Activated T-helper 17 cell treated with anti-CD3 and anti-CD28 coated beads, Interleukin-2, amount 50 U/mL, for 72 hours (primary cell): ENCODE results near the gene NTRK2. TPM values are rescaled to one million over a fixed set of nuclear protein-coding genes. Genes with fewer than 3 reads are reported as not detected.
A peak's percentile ranks its signal among the peaks of the same experiment; 100 is the strongest.

Experiments
- ATAC-seq: fragments of 150-1000 bp; cut with Tn5 transposase; replicated peaks from 2 replicates; pipeline ENCODE4 v1.10.0; 2021; ENCODE audit warnings: mild to moderate bottlenecking, moderate library complexity
- H3K27ac Mint-ChIP-seq: one replicate; pipeline ENCODE4 v1.8.0; 2022; ENCODE audit warnings: mixed read lengths
- H3K27me3 Mint-ChIP-seq: one replicate; pipeline ENCODE4 v1.8.0; 2022; ENCODE audit warnings: mixed read lengths
- H3K36me3 Mint-ChIP-seq: one replicate; pipeline ENCODE4 v1.8.0; 2022; ENCODE audit warnings: low read depth, mild to moderate bottlenecking, mixed read lengths
- H3K4me1 Mint-ChIP-seq: one replicate; pipeline ENCODE4 v1.8.0; 2022; ENCODE audit warnings: mixed read lengths
- H3K4me3 Mint-ChIP-seq: one replicate; pipeline ENCODE4 v1.8.0; 2022; ENCODE audit warnings: mild to moderate bottlenecking, mixed read lengths
- H3K9me3 Mint-ChIP-seq: one replicate; pipeline ENCODE4 v1.8.0; 2022; ENCODE audit warnings: mixed read lengths
- total RNA-seq, 2 donors: library from RNA; stranded (reverse); gene quantifications; one replicate each; pipeline ENCODE4 v1.2.3, GENCODE V29; 2022

Gene NTRK2
- total RNA-seq, 2 donors from 2014 or later: 9.6 to 9.9 TPM

DNA sequence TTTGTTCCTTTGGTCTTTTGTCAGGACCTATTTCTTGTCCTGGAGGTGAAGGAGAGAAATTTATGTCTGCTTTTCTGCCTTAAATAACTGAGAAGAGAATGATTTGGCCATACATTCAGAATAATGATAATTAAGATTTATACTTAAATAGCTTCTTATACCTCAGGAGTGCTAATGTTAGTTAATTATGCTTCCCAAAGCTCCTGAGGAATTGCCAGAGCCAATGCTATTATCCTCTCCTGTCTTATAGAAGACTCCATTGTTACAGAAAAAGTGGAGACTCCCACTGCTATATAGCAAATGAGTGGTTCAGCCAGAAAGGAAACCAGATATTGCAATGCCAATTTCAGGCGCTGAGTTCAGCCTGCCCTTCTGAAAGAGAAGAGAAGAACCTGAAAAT lies 67.0 kb downstream of the NTRK2 start:
- Mint-ChIP-seq H3K27ac (no peak overlapping the region), H3K4me1 (no peaks in the 10 kb centered on the region), H3K27me3 (no peaks in the 10 kb centered on the region), H3K36me3 (no peaks in the 10 kb centered on the region), H3K4me3 (no peak overlapping the region), H3K9me3 (no peaks in the 10 kb centered on the region)
- ATAC-seq: no peak

DNA sequence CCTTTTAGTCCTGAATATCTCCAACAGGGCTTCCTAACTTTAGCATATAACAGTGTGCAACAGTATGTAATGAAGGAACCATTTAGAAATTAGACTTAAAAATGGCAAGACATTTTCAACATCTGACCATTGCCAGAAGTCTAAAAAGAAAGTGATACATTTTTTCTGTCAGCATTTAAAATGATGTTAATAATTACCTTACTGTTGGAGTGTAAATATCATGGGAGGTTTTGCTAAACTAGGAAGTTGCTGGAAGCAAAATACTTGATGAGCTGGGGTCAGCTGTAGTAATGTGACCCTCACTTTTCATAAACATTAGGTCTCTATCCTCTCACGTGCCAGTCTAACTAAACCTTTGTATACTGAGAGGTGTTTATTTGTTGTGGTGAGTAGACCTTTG lies 68.8 kb downstream of the NTRK2 start:
- Mint-ChIP-seq H3K4me3 (no peak overlapping the region), H3K27ac (no peak overlapping the region), H3K4me1 (no peaks in the 10 kb centered on the region), H3K9me3 (no peaks in the 10 kb centered on the region), H3K27me3 (no peaks in the 10 kb centered on the region), H3K36me3 (no peaks in the 10 kb centered on the region)
- ATAC-seq: no peak

DNA sequence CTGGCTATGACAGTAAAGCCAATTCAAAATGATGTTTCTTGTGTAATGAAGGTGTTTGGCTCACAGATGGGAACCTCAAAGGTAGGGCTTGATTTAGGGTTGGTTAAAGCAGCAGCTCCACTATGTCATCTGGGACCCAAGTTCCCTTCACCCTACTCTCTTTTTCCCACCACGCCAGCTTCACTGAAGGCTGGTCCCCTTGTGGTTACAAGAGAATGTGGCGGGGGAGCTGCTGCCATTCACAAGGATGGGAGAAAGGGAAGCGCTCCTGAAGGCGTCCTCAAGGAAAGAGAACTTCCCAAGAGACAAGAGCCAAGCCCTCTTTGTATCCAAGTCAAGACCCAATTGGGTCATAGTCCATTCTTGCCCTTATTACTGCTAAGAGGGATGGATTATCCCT lies 72.7 kb downstream of the NTRK2 start:
- no peak for ATAC-seq

DNA sequence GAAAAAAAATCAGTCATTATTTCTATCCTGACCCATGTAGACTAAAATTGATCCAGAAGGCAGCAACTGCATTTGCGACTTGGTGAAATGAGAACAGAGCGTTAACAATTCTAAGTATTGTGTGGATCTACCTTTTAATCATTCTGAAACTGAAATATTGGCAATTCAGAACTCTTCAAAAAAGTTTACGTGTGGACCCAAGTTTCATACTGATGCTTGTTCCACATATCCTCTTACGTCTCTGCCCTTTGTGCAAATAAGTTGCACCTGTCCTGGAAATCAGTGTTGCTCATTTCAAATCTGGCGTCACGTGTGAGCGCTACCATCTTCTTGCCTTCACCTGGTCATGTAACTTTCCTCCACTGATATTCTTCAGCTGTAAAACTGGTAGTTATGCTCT lies 74.7 kb downstream of the NTRK2 start:
- peaks cover 7% of the 10 kb centered on the region for H3K36me3 Mint-ChIP-seq
- no peaks in the 10 kb centered on the region for H3K9me3 Mint-ChIP-seq
- H3K4me3 Mint-ChIP-seq: no peak overlapping the region
- H3K27me3 Mint-ChIP-seq: no peaks in the 10 kb centered on the region
- ATAC-seq: peak; percentile 85
- no peaks in the 10 kb centered on the region for H3K4me1 Mint-ChIP-seq
- H3K27ac Mint-ChIP-seq: no peak overlapping the region

More for the DNA sequence above, 72.7 kb downstream of the NTRK2 start:
- H3K27ac Mint-ChIP-seq: no peak overlapping the region
- H3K4me3 Mint-ChIP-seq: no peak overlapping the region
- H3K36me3 Mint-ChIP-seq: no peaks in the 10 kb centered on the region
- H3K4me1 Mint-ChIP-seq: no peaks in the 10 kb centered on the region
- H3K9me3 Mint-ChIP-seq: no peaks in the 10 kb centered on the region
- no peaks in the 10 kb centered on the region for H3K27me3 Mint-ChIP-seq

DNA sequence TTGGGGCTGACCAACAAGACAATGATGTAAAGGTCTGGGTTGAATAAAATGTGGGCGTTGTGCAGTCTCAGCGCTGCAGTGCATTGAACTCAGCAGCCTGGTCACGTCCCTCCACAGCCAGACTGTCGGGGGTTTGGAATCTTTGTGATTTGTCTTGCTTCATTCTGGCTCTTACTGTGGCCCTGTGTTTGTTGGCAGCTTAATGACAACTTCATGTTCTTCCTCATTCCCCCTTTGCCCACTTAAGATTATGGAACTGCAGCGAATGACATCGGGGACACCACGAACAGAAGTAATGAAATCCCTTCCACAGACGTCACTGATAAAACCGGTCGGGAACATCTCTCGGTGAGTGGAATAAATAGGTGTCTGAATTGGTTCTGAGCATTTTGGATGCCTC lies 75.2 kb downstream of the NTRK2 start:
- no peaks in the 10 kb centered on the region for H3K27me3 Mint-ChIP-seq
- no peak overlapping the region for H3K27ac Mint-ChIP-seq
- no peaks in the 10 kb centered on the region for H3K4me1 Mint-ChIP-seq
- H3K36me3 Mint-ChIP-seq: peaks cover 7% of the 10 kb centered on the region
- no peak overlapping the region for H3K4me3 Mint-ChIP-seq
- H3K9me3 Mint-ChIP-seq: no peaks in the 10 kb centered on the region
- no peak for ATAC-seq

DNA sequence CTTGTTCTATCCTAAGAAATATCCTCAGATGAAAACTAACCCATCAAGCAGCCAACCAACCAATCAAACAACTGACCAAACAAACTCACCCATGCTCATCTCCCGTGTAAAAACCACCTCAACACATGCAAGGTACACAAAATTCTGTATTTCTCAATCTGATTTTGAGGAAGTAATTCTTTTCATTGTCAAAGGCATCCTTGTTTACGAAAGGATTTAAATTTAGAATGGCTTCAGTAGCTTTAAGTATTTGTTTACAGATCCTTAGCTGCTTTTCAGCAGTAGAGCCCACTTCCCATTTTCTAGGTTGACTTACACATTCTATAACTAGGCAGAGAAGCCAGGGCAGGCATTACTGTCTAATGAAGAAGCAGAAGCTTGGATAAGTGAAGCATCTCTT lies 78.6 kb downstream of the NTRK2 start:
- peaks cover 23% of the 10 kb centered on the region for H3K36me3 Mint-ChIP-seq

DNA sequence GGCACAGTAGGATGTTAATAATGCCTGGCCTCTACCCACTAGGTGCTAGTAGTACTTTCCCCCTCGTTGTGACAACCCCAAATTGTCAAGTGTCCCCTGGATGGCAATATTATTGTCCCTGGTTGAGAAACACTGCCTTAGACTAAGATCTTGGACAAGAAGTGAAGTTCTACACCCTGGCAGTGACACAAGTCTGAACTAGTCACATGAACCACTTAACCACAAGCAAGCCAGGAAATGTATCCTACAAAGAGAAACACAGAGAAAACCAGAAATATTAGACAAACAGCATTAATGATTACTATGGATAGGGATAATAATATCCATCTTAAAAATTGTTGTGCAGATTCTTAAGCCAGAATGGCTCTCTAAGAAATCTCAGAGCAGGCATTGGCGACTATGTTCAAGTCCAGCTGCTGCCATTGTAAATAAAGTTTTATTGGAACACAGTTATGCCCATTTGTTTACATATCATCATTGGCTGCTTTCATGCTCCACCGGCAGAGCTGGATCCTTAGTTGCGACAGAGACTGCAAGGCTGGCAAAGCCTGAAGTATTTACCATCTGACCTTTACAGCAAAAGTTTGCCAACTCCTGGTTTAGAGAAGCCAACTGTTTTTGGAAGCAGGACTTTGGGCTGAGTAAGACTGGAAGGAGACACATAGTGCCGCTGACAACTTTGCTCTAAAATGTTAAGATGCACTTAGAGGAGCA lies 80.8 kb downstream of the NTRK2 start:
- peak; percentile 42 for ATAC-seq
- Mint-ChIP-seq H3K36me3 (peaks cover 27% of the 10 kb centered on the region), H3K9me3 (no peaks in the 10 kb centered on the region), H3K4me1 (peaks cover 24% of the 10 kb centered on the region), H3K27me3 (no peaks in the 10 kb centered on the region), H3K27ac (no peak overlapping the region), H3K4me3 (peak overlapping the region; percentile 6)

More for the DNA sequence above, 78.6 kb downstream of the NTRK2 start:
- Mint-ChIP-seq H3K27ac (no peak overlapping the region), H3K4me3 (no peak overlapping the region), H3K4me1 (peaks cover 14% of the 10 kb centered on the region), H3K27me3 (no peaks in the 10 kb centered on the region), H3K9me3 (no peaks in the 10 kb centered on the region)
- ATAC-seq: no peak

DNA sequence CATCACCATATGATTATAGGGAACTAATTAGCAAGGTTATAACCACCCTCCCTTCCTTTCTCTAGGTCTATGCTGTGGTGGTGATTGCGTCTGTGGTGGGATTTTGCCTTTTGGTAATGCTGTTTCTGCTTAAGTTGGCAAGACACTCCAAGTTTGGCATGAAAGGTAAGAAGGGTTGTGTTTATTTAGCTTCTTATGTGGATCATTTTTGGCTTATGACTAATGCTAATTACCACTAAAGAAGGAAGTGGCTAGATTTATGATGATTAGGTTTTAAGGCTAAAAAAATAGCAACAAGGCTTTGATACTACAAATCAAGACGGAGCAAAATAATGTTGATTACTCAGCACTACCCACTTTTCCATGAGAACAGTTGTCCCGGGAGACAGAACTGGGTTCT lies 82.4 kb downstream of the NTRK2 start:
- ATAC-seq: peak; percentile 10
- H3K27me3 Mint-ChIP-seq: no peaks in the 10 kb centered on the region
- peaks cover 27% of the 10 kb centered on the region for H3K36me3 Mint-ChIP-seq
- no peaks in the 10 kb centered on the region for H3K9me3 Mint-ChIP-seq
- H3K4me1 Mint-ChIP-seq: peaks cover 33% of the 10 kb centered on the region
- peak overlapping the region; percentile 61 for H3K4me3 Mint-ChIP-seq
- peak overlapping the region; percentile 35 for H3K27ac Mint-ChIP-seq

DNA sequence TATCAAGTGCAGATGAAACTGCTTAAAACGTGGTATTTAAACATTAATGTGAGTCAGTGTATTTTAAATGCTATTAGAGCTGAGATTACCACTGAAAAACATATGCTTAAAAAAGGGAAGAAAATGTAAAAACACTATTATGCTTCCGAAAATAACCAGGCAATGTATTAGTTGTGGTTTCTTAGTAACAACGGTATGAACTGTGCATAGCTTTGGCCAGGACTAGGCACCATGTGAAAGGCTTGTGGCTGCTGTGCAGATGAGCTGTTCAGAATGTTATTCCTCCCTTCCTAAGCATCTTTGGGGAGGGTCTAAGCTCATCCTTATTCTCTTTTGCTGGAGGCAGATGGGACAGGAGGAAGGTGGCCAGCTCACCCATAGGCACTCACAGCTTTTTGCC lies 84.9 kb downstream of the NTRK2 start:
- H3K27me3 Mint-ChIP-seq: no peaks in the 10 kb centered on the region
- peak overlapping the region; percentile 61 for H3K4me3 Mint-ChIP-seq
- peaks cover 20% of the 10 kb centered on the region for H3K36me3 Mint-ChIP-seq
- ATAC-seq: no peak
- H3K9me3 Mint-ChIP-seq: no peaks in the 10 kb centered on the region
- peaks cover 37% of the 10 kb centered on the region for H3K4me1 Mint-ChIP-seq
- H3K27ac Mint-ChIP-seq: peak overlapping the region; percentile 77

DNA sequence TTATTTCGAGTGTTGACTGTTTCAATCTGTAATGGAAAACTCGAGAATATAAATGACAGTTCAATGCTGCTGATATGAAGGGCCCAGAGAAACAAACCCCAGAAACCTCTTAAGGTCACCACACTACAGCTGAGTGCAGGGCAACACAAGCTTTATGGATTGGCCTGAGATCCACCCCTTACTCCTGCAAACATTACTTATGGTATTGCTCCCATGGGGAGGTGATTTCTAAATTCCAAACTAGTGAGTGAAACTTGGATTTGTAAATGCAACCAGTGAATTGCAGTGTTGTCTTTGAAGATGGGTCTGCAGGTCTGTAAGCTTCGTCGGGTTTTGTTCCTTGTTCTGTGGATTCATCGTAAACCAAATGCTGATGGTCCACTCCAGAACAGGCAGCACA lies 85.4 kb downstream of the NTRK2 start:
- Mint-ChIP-seq H3K4me3 (peak overlapping the region; percentile 61), H3K36me3 (peaks cover 20% of the 10 kb centered on the region)
- peak; percentile 43 for ATAC-seq

DNA sequence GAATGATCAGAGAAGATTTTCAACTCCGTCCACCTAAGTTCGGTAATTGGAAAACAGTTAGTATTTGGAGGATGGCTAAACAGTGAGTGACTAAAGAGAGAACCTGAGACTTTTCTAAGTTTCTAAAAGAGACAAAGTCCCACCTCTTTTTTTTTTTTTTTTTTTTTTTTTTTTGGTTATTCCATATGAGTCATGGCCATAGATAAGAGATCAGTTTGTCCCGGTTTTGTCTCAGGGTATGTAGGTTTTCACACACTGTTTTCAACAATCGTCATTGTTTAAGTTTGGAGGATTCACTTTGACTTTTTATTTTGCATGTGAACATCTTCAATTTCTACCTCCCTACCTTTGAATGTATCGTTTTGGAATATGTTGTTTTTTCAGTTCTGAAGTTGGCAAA lies 85.9 kb downstream of the NTRK2 start:
- H3K4me1 Mint-ChIP-seq: peaks cover 41% of the 10 kb centered on the region
- no peaks in the 10 kb centered on the region for H3K27me3 Mint-ChIP-seq
- H3K36me3 Mint-ChIP-seq: peaks cover 20% of the 10 kb centered on the region
- peak; percentile 57 for ATAC-seq
- peak overlapping the region; percentile 77 for H3K27ac Mint-ChIP-seq
- H3K9me3 Mint-ChIP-seq: no peaks in the 10 kb centered on the region
- H3K4me3 Mint-ChIP-seq: peak overlapping the region; percentile 61

More for the DNA sequence above, 85.4 kb downstream of the NTRK2 start:
- Mint-ChIP-seq H3K4me1 (peaks cover 42% of the 10 kb centered on the region), H3K27me3 (no peaks in the 10 kb centered on the region), H3K27ac (peak overlapping the region; percentile 77), H3K9me3 (no peaks in the 10 kb centered on the region)

DNA sequence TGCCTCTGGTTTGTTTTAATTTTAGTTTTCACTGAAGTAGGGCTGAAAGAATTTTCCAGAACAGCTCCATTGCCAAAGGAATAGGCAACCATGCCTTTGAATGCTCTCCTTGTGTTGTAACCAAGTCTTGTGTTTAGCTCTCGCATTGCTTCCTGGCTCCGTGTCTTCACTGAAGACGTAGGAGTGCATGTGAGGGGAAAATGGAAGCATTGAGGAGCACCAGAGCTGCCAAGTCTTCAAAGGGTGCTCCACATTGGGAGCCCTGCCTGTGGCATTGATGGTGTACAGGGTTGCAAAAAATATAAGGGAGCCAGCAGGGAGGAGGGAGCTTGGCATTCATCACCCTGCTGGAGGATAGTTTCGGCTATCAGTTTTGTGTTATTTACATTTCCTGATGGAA lies 86.6 kb downstream of the NTRK2 start:
- H3K36me3 Mint-ChIP-seq: peaks cover 20% of the 10 kb centered on the region
- H3K27ac Mint-ChIP-seq: peak overlapping the region; percentile 77
- no peaks in the 10 kb centered on the region for H3K27me3 Mint-ChIP-seq
- no peaks in the 10 kb centered on the region for H3K9me3 Mint-ChIP-seq
- no peak for ATAC-seq
- H3K4me3 Mint-ChIP-seq: peak overlapping the region; percentile 61
- peaks cover 47% of the 10 kb centered on the region for H3K4me1 Mint-ChIP-seq

DNA sequence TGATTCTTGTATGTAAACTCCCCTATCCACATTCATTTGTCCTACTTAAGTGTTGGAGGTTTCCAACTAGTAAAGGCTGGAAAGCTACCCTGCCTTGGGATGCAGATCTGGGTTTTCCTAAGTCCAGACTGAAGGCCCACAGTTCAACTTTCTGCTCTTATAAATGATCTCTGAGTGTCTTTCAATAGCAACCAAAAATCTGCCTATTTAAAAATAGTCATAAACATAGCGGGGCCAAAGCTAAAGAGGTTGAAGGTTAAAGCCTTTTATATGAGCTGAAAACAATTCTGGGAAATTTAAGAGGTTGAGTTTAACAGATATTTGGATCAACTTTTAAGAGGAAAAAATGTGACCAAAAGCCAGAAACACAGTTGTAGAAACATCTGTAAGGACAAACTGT lies 87.2 kb downstream of the NTRK2 start:
- no peak for ATAC-seq
- Mint-ChIP-seq H3K27ac (no peak overlapping the region), H3K9me3 (no peaks in the 10 kb centered on the region), H3K4me3 (peak overlapping the region; percentile 61), H3K27me3 (no peaks in the 10 kb centered on the region), H3K36me3 (peaks cover 17% of the 10 kb centered on the region), H3K4me1 (peaks cover 49% of the 10 kb centered on the region)

DNA sequence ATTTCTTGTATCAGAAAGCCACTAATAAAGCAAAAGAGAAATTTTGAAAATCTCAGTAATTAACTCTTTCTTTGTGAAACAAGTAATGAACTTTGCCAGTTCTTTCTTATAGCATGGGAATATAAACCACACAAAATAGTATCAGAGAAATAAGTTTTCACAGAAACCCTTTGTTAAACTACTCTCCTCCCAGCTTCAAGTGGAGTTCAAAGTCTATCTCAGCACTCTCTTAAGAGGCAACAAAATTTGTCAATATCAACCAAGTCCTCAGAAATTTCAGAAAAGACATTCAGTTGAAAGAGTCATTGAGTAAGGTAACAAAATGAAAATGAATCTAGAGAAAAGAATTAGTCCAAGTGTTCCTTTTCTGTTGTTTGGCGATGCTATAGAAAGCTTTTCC lies 89.3 kb downstream of the NTRK2 start:
- Mint-ChIP-seq H3K4me3 (peak overlapping the region; percentile 55), H3K27ac (peak overlapping the region; percentile 84), H3K27me3 (no peaks in the 10 kb centered on the region), H3K4me1 (peaks cover 48% of the 10 kb centered on the region), H3K9me3 (peaks cover 6% of the 10 kb centered on the region), H3K36me3 (peaks cover 10% of the 10 kb centered on the region)
- peak; percentile 0 for ATAC-seq

DNA sequence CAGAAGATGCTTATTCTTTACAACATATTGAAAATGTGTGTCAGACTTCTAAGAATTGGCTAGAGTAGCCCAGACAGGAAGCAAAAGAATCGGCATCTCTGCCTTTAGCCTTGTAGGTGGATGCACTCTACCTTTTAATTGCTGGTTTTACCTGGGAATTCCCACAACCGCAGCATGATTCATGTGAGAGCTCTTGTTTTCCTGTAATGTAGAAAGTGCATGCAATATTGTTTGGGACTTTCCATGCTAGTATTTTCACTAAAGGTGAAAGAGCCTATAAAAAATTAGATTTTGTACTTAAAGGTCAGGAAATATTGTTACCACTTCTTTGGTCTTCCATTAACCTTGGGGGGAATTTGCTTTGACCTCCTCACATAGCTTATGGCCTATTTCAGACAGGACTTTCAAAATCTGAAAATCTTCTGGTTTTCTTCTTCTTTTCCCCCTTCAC lies 89.8 kb downstream of the NTRK2 start:
- Mint-ChIP-seq H3K36me3 (peaks cover 7% of the 10 kb centered on the region), H3K4me1 (peaks cover 46% of the 10 kb centered on the region), H3K27me3 (no peaks in the 10 kb centered on the region), H3K9me3 (peaks cover 6% of the 10 kb centered on the region), H3K4me3 (peak overlapping the region; percentile 55), H3K27ac (peak overlapping the region; percentile 84)
- ATAC-seq: peak; percentile 74
